GM12874 (cell line): ENCODE results near the gene SKOR1.

Experiments
- TF ChIP-seq, protein P1 (sequence below): IDR thresholded peaks from 2 replicates; pipeline ENCODE4 v1.5.1; 2011; ENCODE audit warnings: low read depth, mild to moderate bottlenecking, control low read depth, low read length, moderate library complexity; ENCODE audit not compliant: insufficient read depth

Gene SKOR1

DNA sequence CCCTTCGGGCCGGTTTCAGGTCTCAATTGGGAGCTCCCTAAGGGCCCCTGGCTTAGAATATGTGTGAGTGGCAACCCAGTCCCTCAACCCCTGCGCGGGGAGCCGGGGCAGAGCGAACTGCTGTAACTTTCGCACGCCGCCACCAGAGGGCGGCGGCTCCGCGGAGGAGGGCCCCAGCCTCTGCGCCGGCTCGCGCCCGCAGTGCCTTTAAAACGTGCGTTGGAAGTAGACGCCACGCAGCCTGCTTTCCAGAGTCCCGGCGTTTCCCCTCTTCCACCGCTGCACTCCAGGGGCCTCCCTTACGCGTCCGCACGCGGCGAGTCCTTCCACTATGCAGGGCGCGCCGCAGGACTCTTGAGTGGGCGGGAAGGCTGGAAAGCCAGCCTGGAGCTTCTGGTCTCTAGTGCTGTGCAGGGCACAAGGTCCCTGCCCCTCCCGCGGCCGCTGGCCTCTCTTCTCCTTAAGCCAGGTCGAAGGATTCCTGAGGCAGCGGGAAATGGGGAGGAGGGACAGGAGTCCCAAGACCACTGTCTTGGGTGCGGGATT is 38.2 kb downstream of the SKOR1 start:
- TF ChIP-seq, protein P1, sequence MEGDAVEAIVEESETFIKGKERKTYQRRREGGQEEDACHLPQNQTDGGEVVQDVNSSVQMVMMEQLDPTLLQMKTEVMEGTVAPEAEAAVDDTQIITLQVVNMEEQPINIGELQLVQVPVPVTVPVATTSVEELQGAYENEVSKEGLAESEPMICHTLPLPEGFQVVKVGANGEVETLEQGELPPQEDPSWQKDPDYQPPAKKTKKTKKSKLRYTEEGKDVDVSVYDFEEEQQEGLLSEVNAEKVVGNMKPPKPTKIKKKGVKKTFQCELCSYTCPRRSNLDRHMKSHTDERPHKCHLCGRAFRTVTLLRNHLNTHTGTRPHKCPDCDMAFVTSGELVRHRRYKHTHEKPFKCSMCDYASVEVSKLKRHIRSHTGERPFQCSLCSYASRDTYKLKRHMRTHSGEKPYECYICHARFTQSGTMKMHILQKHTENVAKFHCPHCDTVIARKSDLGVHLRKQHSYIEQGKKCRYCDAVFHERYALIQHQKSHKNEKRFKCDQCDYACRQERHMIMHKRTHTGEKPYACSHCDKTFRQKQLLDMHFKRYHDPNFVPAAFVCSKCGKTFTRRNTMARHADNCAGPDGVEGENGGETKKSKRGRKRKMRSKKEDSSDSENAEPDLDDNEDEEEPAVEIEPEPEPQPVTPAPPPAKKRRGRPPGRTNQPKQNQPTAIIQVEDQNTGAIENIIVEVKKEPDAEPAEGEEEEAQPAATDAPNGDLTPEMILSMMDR, result peak; percentile 96

DNA sequence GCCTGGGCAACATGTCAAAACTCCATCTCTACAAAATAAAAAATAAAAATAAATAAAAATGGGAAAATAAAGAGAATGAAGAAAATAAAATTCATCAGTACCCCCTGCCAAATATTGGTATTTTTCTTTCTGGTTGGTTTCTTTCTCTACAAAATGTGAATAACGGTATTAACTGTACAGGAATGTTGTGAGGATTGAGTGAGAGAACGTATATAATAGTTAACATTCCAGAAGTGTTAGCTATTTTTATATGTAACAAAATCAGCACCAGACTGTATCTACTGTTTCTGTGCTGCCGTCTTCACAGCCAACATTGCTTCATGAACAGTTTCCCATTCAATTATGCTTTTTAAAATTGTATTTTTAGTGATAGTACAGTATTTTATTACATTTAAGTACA is 40.0 kb downstream of the SKOR1 start:
- TF ChIP-seq, protein P1, result no peak

GRCh38 chr15:67865766-67866165 is 40.5 kb downstream of the SKOR1 start:
- TF ChIP-seq, protein P1, result no peak

- TF ChIP-seq, protein P1, result no peak
Measured at GRCh38 chr15:67869701-67870100, 44.4 kb downstream of the SKOR1 start.

DNA sequence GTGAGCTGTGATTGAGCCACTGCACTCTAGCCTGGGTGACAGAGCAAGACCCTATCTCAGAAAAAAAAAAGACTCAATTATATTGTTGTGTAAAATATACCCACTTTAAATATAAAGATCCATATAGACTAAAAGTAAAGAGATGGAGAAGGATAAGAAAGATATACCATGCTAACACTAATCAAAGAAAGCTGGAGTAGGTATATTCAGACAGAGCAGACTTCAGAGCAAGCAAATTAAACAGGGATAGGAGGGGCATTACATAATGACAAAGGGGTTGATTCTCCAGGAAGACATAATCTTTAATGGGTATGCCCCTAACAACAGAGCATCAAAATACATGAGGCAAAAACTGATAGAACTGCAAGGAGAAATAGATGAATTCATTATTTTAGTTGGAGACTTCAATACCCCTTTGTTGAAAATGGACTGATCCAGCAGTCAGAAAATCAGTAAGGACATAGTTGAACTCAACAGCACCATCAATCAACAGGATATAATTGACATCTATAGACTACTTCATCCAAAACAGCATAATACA is 45.6 kb downstream of the SKOR1 start:
- TF ChIP-seq, protein P1, result no peak

DNA sequence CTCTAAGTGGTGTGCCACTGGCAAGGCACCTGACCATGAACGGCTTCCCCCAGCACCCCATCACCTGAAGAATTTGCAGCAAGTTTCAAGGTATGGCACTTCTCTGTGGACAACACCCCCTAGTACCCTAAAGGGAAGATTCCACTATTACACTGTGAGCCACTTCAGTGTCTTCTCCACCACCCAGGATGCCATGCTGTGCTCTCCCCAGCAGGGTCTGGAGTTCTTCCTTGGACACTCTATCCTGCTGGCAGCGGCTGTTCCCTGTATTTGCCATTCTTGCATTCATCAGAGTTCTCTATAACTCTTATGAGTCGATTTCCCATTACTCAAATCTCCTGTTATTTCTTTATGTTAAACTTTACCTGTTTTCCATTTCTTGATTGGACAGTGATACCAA is 48.5 kb downstream of the SKOR1 start:
- TF ChIP-seq, protein P1, result no peak

DNA sequence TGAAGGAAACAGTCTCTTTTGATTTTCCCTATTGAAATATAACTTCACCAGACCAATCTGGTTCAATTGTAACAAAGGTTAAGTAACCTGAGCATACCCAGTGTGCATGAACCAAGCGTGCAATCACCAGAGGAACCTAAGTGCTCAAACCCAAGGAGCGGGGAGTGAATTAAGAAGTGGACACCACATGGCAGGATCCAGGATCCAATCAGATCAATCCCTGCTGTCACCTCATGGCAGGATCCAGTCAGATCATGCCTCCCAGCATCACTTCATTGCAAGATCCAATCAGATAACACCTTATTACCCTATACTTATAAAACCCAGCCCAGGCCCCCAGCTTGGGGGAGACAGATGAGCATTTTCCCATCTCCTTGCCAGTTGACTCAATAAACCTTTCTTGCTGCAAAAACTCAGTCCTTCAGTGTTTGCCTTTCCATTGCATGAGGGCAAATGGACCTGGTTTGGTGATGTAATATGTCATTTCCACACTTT is 53.5 kb downstream of the SKOR1 start:
- TF ChIP-seq, protein P1, result no peak
